ENCODE results near the gene ANAPC16. TPM values are rescaled to one million over a fixed set of nuclear protein-coding genes. Genes with fewer than 3 reads are reported as not detected.

ANAPC16 gene
- total and polyA plus RNA-seq, 2 of the 4 experiments (the other 2 are of a cell fraction), result 25.2 to 26.3 TPM

GRCh38 chr10:72221278-72221677, 5.5 kb downstream of the ANAPC16 start:
- Histone ChIP-seq H3K9me3 (ENCODE audit: control insufficient read depth, insufficient read depth, low read length) (no peaks in the 10 kb centered on the region), H3K27ac (ENCODE audit: insufficient read depth, low read length) (no peak overlapping the region), H3K14ac (replicated peaks; ENCODE audit: low read depth, low read length) (no peak overlapping the region), H2BK120ac (ENCODE audit: low read depth, low read length) (no peak overlapping the region), H2BK20ac (ENCODE audit: low read depth, low read length) (no peak overlapping the region), H2BK15ac (ENCODE audit: low read depth, low read length) (no peak overlapping the region), H4K5ac (ENCODE audit: low read depth, low read length) (no peak overlapping the region), H3K4me2 (ENCODE audit: low read depth, low read length) (no peak overlapping the region), H2AFZ (replicated peaks; ENCODE audit: low read length, poor library complexity) (no peak overlapping the region), H3K9me1 (ENCODE audit: insufficient read depth, low read length) (peaks cover 5% of the 10 kb centered on the region; the same call in 1 of the 2 replicates), H3K18ac (ENCODE audit: low read depth, low read length) (no peak overlapping the region), H3K27me3 (ENCODE audit: control insufficient read depth, insufficient read depth, low read length) (no peaks in the 10 kb centered on the region), H3K4ac (ENCODE audit: low read depth, low read length) (no peak overlapping the region), H2AK5ac (ENCODE audit: low read depth, low read length) (no peak overlapping the region), H3K23ac (ENCODE audit: low read depth, low read length) (no peak overlapping the region), H3K36me3 (ENCODE audit: control insufficient read depth, insufficient read depth, low read length) (peaks cover 8% of the 10 kb centered on the region; the same call in 1 of the 2 replicates), H3K4me1 (ENCODE audit: control insufficient read depth, insufficient read depth, low read length) (peaks cover 5% of the 10 kb centered on the region; the same call in 1 of the 2 replicates), H3K4me3 (ENCODE audit: insufficient read depth, low read depth, low read length) (no peak overlapping the region), H3K9ac (ENCODE audit: low read depth, low read length) (no peak overlapping the region), H3K79me1 (ENCODE audit: low read depth in 1 of 2, low read length in 2 of 2) (peaks cover 17 to 40% of the 10 kb centered on the region in 2 experiments), H4K91ac (ENCODE audit: insufficient read depth, low read depth, low read length) (no peak overlapping the region), H4K8ac (ENCODE audit: low read depth in 2 of 2, low read length in 2 of 2) (no peak overlapping the region), H2AK9ac (replicated peaks; ENCODE audit: low read depth, low read length, poor library complexity) (no peak overlapping the region), H2BK5ac (ENCODE audit: low read depth, low read length, poor library complexity, severe bottlenecking) (no peak overlapping the region), H3K56ac (ENCODE audit: extremely low read depth, insufficient read depth, low read length) (no peak overlapping the region), H4K20me1 (ENCODE audit: insufficient read depth, low read length) (no peaks in the 10 kb centered on the region; the same call in 1 of the 2 replicates)
- in situ Hi-C loops (cut with MboI; ENCODE audit: low sequenced_read_pairs) (no loop called here), intact Hi-C loops (cut with micrococcal nuclease) (no loop called here), dilution Hi-C loops (cut with HindIII; ENCODE audit: low sequenced_read_pairs, unreplicated experiment) (no loop called here)
- TF ChIP-seq MXI1 (IDR thresholded peaks at IDR 0.05; ENCODE audit: borderline replicate concordance, low read depth, low read length) (no peak), RAD21 (IDR thresholded peaks at IDR 0.05; ENCODE audit: low read length) (no peak), CEBPB (IDR thresholded peaks at IDR 0.05; ENCODE audit: low read depth, low read length) (no peak), ELK1 (IDR thresholded peaks at IDR 0.05; ENCODE audit: borderline replicate concordance, low read depth, low read length) (no peak), RCOR1 (IDR thresholded peaks at IDR 0.05; ENCODE audit: insufficient replicate concordance, low read length) (no peak), NFE2L2 (IDR thresholded peaks at IDR 0.05; ENCODE audit: low read depth, low read length) (no peak), USF2 (IDR thresholded peaks at IDR 0.05; ENCODE audit: low read depth, low read length) (no peak), RFX5 (IDR thresholded peaks at IDR 0.05; ENCODE audit: low read depth, low read length) (no peak), CTCF (conservative IDR thresholded peaks at IDR 0.05; ENCODE audit: low read depth, low read length) (no peak), SMC3 (IDR thresholded peaks at IDR 0.05; ENCODE audit: low read depth, low read length) (no peak), FOS (IDR thresholded peaks at IDR 0.05; ENCODE audit: low read depth, low read length) (no peak), MAZ (IDR thresholded peaks at IDR 0.05; ENCODE audit: borderline replicate concordance, low read depth, low read length) (no peak), BHLHE40 (IDR thresholded peaks at IDR 0.05; ENCODE audit: low read depth, low read length) (no peak), POLR2A (IDR thresholded peaks at IDR 0.05; ENCODE audit: low read depth, low read length) (no peak), MAFK (IDR thresholded peaks at IDR 0.05; ENCODE audit: low read depth, low read length) (no peak), CHD1 (IDR thresholded peaks at IDR 0.05; ENCODE audit: low read depth, low read length) (no peak)
- ATAC-seq (ENCODE audit: low read depth), result no peak
- WGBS, 2 experiments (ENCODE audit: extremely low coverage in 2 of 2, insufficient read length in 1 of 2), result no CpG with 5 or more reads among the region's 1 CpG
- ChIA-PET CTCF (no interaction called here), POLR2A (ENCODE audit: unreplicated experiment) (interaction anchor here (0.6 kb wide), 1 partner anchor 52 kb away, joined by 3 read pairs; no protein-coding TSS in a partner anchor)
- no TSS peak for BruUV-seq (replicated peaks)
- no peak for DNase-seq
